ENCODE results near the gene CATSPERD.

GRCh38 chr19:5792224-5792623, 71.8 kb downstream of the CATSPERD start:
- no peak for TF ChIP-seq CTCF (conservative IDR thresholded peaks at IDR 0.05; ENCODE audit: low read depth, low read length)
- TF ChIP-seq MAFK (IDR thresholded peaks at IDR 0.05; ENCODE audit: low read depth, low read length) = no peak
- no peak for TF ChIP-seq POLR2A (IDR thresholded peaks at IDR 0.05; ENCODE audit: low read depth, low read length)
- TF ChIP-seq ELK1 (IDR thresholded peaks at IDR 0.05; ENCODE audit: borderline replicate concordance, low read depth, low read length) = no peak
- TF ChIP-seq MXI1 (IDR thresholded peaks at IDR 0.05; ENCODE audit: borderline replicate concordance, low read depth, low read length) = no peak
- TF ChIP-seq RFX5 (IDR thresholded peaks at IDR 0.05; ENCODE audit: low read depth, low read length) = no peak
- no peak for TF ChIP-seq USF2 (IDR thresholded peaks at IDR 0.05; ENCODE audit: low read depth, low read length)
- TF ChIP-seq RCOR1 (IDR thresholded peaks at IDR 0.05; ENCODE audit: insufficient replicate concordance, low read length) = no peak
